ENCODE results near the gene GNA14. TPM values are rescaled to one million over a fixed set of nuclear protein-coding genes. Genes with fewer than 3 reads are reported as not detected.
"Not testable (repeated sequence)": the region's sequence is repeated elsewhere in the genome, so short reads cannot be mapped to it uniquely, and the experiment has no call there.

Gene GNA14
- 0.59 and 0.72 TPM in 2 replicates for total RNA-seq

- DNase-seq (ENCODE audit: insufficient read length, low spot score, missing footprints), result peak; percentile 83
- Histone ChIP-seq H2AFZ (ENCODE audit: low read length) (peak within 1 kb of the TSS; percentile 95), H3K4me1 (ENCODE audit: insufficient read depth, low read length) (no peaks in the 10 kb centered on the region), H3K36me3 (ENCODE audit: insufficient read depth, low read length) (no peaks in the 10 kb centered on the region), H3K27ac (ENCODE audit: low read depth, low read length) (no peak within 1 kb of the TSS), H3K9me3 (ENCODE audit: low read depth, low read length) (no peaks in the 10 kb centered on the region), H3K27me3 (ENCODE audit: insufficient read depth, low read length) (peaks cover 41% of the 10 kb centered on the region), H4K20me1 (ENCODE audit: insufficient read depth, low read length) (no peaks in the 10 kb centered on the region), H3K79me2 (ENCODE audit: insufficient read depth, low read length) (no peaks in the 10 kb centered on the region), H3K4me2 (ENCODE audit: insufficient read depth, low read length) (peak within 1 kb of the TSS; percentile 88), H3K4me3 (ENCODE audit: insufficient read depth, low read length) (peak within 1 kb of the TSS; percentile 73)
- no peak for TF ChIP-seq CTCF (IDR thresholded peaks at IDR 0.05; ENCODE audit: extremely low read depth, low read depth, low read length)
Observed at GRCh38 chr9:77648234-77649108, at the start of gene GNA14. Gene GNA14, minus strand, starts transcription at chr9:77648322. Its CDS starts 529 bp downstream, at chr9:77647793.

GRCh38 chr9:77697238-77697984 is 49.3 kb upstream of the GNA14 start:
- H3K9me3 ChIP-seq (ENCODE audit: low read depth, low read length), result no peaks in the 10 kb centered on the region
- no peaks in the 10 kb centered on the region for H4K20me1 ChIP-seq (ENCODE audit: insufficient read depth, low read length)
- DNase-seq (ENCODE audit: insufficient read length, low spot score, missing footprints), result no peak
- H3K27ac ChIP-seq (ENCODE audit: low read depth, low read length), result no peak overlapping the region
- H3K27me3 ChIP-seq (ENCODE audit: insufficient read depth, low read length), result no peaks in the 10 kb centered on the region
- no peak overlapping the region for H2AFZ ChIP-seq (ENCODE audit: low read length)
- H3K36me3 ChIP-seq (ENCODE audit: insufficient read depth, low read length), result no peaks in the 10 kb centered on the region
- H3K4me2 ChIP-seq (ENCODE audit: insufficient read depth, low read length), result no peak overlapping the region
- no peaks in the 10 kb centered on the region for H3K4me1 ChIP-seq (ENCODE audit: insufficient read depth, low read length)
- no peak for TF ChIP-seq CTCF (IDR thresholded peaks at IDR 0.05; ENCODE audit: extremely low read depth, low read depth, low read length)
- H3K79me2 ChIP-seq (ENCODE audit: insufficient read depth, low read length), result no peaks in the 10 kb centered on the region
- no peak overlapping the region for H3K4me3 ChIP-seq (ENCODE audit: insufficient read depth, low read length)

GRCh38 chr9:77690723-77691122 is 42.6 kb upstream of the GNA14 start:
- not testable (repeated sequence) for H3K36me3 ChIP-seq (ENCODE audit: insufficient read depth, low read length); DNase-seq (ENCODE audit: insufficient read length, low spot score, missing footprints); H4K20me1 ChIP-seq (ENCODE audit: insufficient read depth, low read length); H2AFZ ChIP-seq (ENCODE audit: low read length); H3K4me3 ChIP-seq (ENCODE audit: insufficient read depth, low read length); H3K27me3 ChIP-seq (ENCODE audit: insufficient read depth, low read length); H3K4me1 ChIP-seq (ENCODE audit: insufficient read depth, low read length); H3K9me3 ChIP-seq (ENCODE audit: low read depth, low read length); H3K27ac ChIP-seq (ENCODE audit: low read depth, low read length); H3K79me2 ChIP-seq (ENCODE audit: insufficient read depth, low read length); H3K4me2 ChIP-seq (ENCODE audit: insufficient read depth, low read length)

DNA sequence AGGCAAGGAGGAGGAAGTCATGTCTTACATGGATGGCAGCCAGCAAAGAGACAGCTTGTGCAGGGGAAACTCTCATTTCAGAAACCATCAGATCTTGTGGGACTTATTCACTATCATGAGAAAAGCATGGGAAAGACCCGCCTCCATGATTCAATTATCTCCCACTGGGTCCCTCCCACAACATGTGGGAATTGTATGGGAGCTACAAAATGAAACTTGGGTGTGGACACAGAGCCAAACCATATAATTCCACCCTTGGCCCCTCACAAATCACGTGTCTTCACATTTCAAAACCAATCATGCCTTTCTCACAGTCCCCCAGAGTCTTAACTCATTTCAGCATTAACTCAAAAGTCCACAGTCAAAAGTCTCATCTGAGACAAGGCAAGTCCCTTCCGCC is 42.0 kb upstream of the GNA14 start:
- not testable (repeated sequence) for H2AFZ ChIP-seq (ENCODE audit: low read length); H3K27ac ChIP-seq (ENCODE audit: low read depth, low read length); H3K4me3 ChIP-seq (ENCODE audit: insufficient read depth, low read length); DNase-seq (ENCODE audit: insufficient read length, low spot score, missing footprints); H3K4me2 ChIP-seq (ENCODE audit: insufficient read depth, low read length); H3K79me2 ChIP-seq (ENCODE audit: insufficient read depth, low read length); H3K4me1 ChIP-seq (ENCODE audit: insufficient read depth, low read length); H3K36me3 ChIP-seq (ENCODE audit: insufficient read depth, low read length); H3K9me3 ChIP-seq (ENCODE audit: low read depth, low read length); H3K27me3 ChIP-seq (ENCODE audit: insufficient read depth, low read length); H4K20me1 ChIP-seq (ENCODE audit: insufficient read depth, low read length)

DNA sequence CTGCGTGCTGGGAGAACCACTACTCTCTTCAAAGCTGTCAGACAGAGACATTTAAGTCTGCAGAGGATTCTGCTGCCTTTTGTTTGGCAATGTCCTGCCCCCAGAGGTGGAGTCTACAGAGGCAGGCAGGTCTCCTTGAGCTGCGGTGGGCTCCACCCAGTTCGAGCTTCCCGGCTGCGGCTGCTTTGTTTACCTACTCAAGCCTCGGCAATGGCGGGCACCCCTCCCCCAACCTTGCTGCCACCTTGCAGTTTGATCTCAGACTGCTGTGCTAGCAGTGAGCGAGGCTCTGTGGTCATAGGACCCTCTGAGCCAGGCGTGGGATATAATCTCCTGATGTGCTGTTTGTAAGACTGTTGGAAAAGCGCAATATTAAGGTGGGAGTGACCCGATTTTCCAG is 39.6 kb upstream of the GNA14 start:
- H3K4me3 ChIP-seq (ENCODE audit: insufficient read depth, low read length); H3K27me3 ChIP-seq (ENCODE audit: insufficient read depth, low read length); H4K20me1 ChIP-seq (ENCODE audit: insufficient read depth, low read length); H3K9me3 ChIP-seq (ENCODE audit: low read depth, low read length); H3K36me3 ChIP-seq (ENCODE audit: insufficient read depth, low read length); H2AFZ ChIP-seq (ENCODE audit: low read length); H3K27ac ChIP-seq (ENCODE audit: low read depth, low read length); H3K4me2 ChIP-seq (ENCODE audit: insufficient read depth, low read length); H3K4me1 ChIP-seq (ENCODE audit: insufficient read depth, low read length); DNase-seq (ENCODE audit: insufficient read length, low spot score, missing footprints); H3K79me2 ChIP-seq (ENCODE audit: insufficient read depth, low read length): not testable (repeated sequence)

Measured in osteoblast (primary cell).